Liver (tissue), 3 donors: ENCODE results near the gene PTGR1.

Experiments used
- EGR1 ChIP-seq, 2 donors: IDR thresholded peaks; 2 replicates each; pipeline ENCODE4 v1.6.1; 2016 to 2018; ENCODE audit warnings: antibody characterized with exemption in 2 of 2, low read depth in 2 of 2
- JUND ChIP-seq, 2 donors: IDR thresholded peaks; 2 replicates each; pipeline ENCODE4 v1.6.1; 2016; ENCODE audit warnings: antibody characterized with exemption in 2 of 2
- RAD21 ChIP-seq, 2 donors: IDR thresholded peaks; 2 replicates each; pipeline ENCODE4 v1.6.1; 2016; ENCODE audit warnings: antibody characterized with exemption in 2 of 2, mild to moderate bottlenecking in 2 of 2
- RXRA ChIP-seq, 2 donors: IDR thresholded peaks; 2 replicates each; pipeline ENCODE4 v1.6.1; 2017 to 2018; ENCODE audit warnings: antibody characterized with exemption in 2 of 2, mild to moderate bottlenecking in 1 of 2
- TAF1 ChIP-seq: conservative IDR thresholded peaks from 2 replicates; pipeline ENCODE4 v1.6.1; 2016; ENCODE audit warnings: antibody characterized with exemption, mild to moderate bottlenecking
- YY1 ChIP-seq: IDR thresholded peaks from 2 replicates; pipeline ENCODE4 v1.6.1; 2016; ENCODE audit warnings: antibody characterized with exemption, mild to moderate bottlenecking
- ZBTB33 ChIP-seq: IDR thresholded peaks from 2 replicates; pipeline ENCODE4 v1.6.1; 2016; ENCODE audit warnings: antibody characterized with exemption
- TF ChIP-seq, protein P1 (sequence below): IDR thresholded peaks from 2 replicates; pipeline ENCODE4 v1.6.1; 2016; ENCODE audit warnings: antibody characterized with exemption, mild to moderate bottlenecking
- TF ChIP-seq, protein P2 (sequence below): IDR thresholded peaks from 2 replicates; pipeline ENCODE4 v1.6.1; 2016; ENCODE audit warnings: antibody characterized with exemption
- TF ChIP-seq, protein P3 (sequence below): fragments of 150-350 bp; IDR thresholded peaks from 2 replicates; pipeline ENCODE4 v1.5.1; 2017; ENCODE audit warnings: improper control_type of control experiment, low read depth, low read length; ENCODE audit not compliant: missing input control
- TF ChIP-seq, protein P4 (sequence below): IDR thresholded peaks from 2 replicates; pipeline ENCODE4 v1.6.1; 2016; ENCODE audit warnings: antibody characterized with exemption
- donor health status: healthy.
- donor health status: healthy.

GRCh38 chr9:111559000-111559610, 40.3 kb downstream of the PTGR1 start:
- TF ChIP-seq, protein P1, sequence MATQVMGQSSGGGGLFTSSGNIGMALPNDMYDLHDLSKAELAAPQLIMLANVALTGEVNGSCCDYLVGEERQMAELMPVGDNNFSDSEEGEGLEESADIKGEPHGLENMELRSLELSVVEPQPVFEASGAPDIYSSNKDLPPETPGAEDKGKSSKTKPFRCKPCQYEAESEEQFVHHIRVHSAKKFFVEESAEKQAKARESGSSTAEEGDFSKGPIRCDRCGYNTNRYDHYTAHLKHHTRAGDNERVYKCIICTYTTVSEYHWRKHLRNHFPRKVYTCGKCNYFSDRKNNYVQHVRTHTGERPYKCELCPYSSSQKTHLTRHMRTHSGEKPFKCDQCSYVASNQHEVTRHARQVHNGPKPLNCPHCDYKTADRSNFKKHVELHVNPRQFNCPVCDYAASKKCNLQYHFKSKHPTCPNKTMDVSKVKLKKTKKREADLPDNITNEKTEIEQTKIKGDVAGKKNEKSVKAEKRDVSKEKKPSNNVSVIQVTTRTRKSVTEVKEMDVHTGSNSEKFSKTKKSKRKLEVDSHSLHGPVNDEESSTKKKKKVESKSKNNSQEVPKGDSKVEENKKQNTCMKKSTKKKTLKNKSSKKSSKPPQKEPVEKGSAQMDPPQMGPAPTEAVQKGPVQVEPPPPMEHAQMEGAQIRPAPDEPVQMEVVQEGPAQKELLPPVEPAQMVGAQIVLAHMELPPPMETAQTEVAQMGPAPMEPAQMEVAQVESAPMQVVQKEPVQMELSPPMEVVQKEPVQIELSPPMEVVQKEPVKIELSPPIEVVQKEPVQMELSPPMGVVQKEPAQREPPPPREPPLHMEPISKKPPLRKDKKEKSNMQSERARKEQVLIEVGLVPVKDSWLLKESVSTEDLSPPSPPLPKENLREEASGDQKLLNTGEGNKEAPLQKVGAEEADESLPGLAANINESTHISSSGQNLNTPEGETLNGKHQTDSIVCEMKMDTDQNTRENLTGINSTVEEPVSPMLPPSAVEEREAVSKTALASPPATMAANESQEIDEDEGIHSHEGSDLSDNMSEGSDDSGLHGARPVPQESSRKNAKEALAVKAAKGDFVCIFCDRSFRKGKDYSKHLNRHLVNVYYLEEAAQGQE = no peak
- TF ChIP-seq, protein P2, sequence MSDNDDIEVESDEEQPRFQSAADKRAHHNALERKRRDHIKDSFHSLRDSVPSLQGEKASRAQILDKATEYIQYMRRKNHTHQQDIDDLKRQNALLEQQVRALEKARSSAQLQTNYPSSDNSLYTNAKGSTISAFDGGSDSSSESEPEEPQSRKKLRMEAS = peak; percentile 11
- TF ChIP-seq, protein P3, sequence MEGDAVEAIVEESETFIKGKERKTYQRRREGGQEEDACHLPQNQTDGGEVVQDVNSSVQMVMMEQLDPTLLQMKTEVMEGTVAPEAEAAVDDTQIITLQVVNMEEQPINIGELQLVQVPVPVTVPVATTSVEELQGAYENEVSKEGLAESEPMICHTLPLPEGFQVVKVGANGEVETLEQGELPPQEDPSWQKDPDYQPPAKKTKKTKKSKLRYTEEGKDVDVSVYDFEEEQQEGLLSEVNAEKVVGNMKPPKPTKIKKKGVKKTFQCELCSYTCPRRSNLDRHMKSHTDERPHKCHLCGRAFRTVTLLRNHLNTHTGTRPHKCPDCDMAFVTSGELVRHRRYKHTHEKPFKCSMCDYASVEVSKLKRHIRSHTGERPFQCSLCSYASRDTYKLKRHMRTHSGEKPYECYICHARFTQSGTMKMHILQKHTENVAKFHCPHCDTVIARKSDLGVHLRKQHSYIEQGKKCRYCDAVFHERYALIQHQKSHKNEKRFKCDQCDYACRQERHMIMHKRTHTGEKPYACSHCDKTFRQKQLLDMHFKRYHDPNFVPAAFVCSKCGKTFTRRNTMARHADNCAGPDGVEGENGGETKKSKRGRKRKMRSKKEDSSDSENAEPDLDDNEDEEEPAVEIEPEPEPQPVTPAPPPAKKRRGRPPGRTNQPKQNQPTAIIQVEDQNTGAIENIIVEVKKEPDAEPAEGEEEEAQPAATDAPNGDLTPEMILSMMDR = no peak
- TF ChIP-seq, protein P4, sequence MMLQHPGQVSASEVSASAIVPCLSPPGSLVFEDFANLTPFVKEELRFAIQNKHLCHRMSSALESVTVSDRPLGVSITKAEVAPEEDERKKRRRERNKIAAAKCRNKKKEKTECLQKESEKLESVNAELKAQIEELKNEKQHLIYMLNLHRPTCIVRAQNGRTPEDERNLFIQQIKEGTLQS = peak; percentile 13
- TF ChIP-seq YY1 (no peak), ZBTB33 (no peak), EGR1 (IDR thresholded peaks at IDR 0.05; ENCODE audit: low read depth in 2 of 2) (no peak), RXRA (IDR thresholded peaks at IDR 0.05) (peak; percentile 83 to 88), JUND (IDR thresholded peaks at IDR 0.05) (peak; percentile 27 to 51), RAD21 (IDR thresholded peaks at IDR 0.05) (peak in 1 of 2 donors; percentile 18), TAF1 (no peak)
